Fibroblast of peridontal ligament (primary cell): Measurements from ENCODE around the gene FGD4.

ENCODE experiments used
- DNase-seq: peaks from one replicate; pipeline ENCODE4 v3.0.0-alpha.2; 2010; ENCODE audit errors: extremely low read depth

Gene FGD4

GRCh38 chr12:32605326-32606095 lies 206.2 kb downstream of the FGD4 start:
- no peak for DNase-seq

DNA sequence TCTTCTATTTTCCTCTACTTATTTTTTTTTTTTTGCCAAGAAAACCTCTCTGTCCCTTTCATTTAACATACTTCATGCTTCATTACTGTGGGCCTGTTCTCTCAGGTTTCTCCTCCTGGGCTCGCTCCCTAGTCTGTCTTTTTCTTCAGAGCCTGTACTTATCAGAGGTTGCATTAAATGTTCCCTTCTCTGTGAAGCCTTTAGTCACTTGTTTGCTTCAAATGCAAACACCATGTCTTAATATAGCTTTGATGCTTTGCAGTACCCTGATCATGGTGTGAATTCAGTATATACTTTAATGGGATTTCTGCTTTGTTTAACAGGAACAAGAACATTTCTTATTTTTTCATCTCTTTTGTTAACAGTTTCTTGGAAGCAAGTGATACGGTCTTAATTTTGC lies 207.1 kb downstream of the FGD4 start:
- DNase-seq = no peak

- DNase-seq = no peak
Measured at GRCh38 chr12:32609966-32610365, 210.6 kb downstream of the FGD4 start.

- DNase-seq = no peak
Measured at GRCh38 chr12:32611986-32612385, 212.6 kb downstream of the FGD4 start.

- no peak for DNase-seq
Measured at GRCh38 chr12:32612658-32613614, 213.6 kb downstream of the FGD4 start.

GRCh38 chr12:32615441-32615840 lies 216.1 kb downstream of the FGD4 start:
- no peak for DNase-seq

DNA sequence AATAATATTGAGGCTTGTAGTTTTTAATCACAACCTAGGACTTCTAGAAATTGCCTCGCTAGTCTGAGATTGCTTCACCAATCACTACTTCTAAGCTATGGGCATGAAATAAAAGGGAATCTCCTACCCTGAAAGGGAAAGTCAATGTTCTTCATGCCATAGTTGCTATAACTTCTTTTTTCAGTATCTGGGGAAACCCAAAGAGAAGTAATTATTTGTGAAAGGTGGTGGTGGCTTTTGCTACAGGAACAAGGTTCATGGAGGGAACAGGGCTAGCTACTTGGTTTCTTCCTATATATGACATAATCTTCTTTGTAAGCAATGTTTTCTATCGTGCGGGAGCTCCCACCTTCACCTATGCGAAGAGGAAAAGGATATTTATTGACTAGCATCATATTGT lies 218.2 kb downstream of the FGD4 start:
- no peak for DNase-seq

- DNase-seq = no peak
Measured at GRCh38 chr12:32618115-32618514, 218.8 kb downstream of the FGD4 start.

GRCh38 chr12:32627976-32628375 lies 228.6 kb downstream of the FGD4 start:
- DNase-seq = no peak

GRCh38 chr12:32641287-32641901 lies 242.0 kb downstream of the FGD4 start:
- no peak for DNase-seq

- no peak for DNase-seq
Measured at GRCh38 chr12:32644431-32644830, 245.1 kb downstream of the FGD4 start.

- no peak for DNase-seq
Measured at GRCh38 chr12:32647275-32647674, 247.9 kb downstream of the FGD4 start.

- DNase-seq = no peak
Measured at GRCh38 chr12:32650508-32650907, 251.2 kb downstream of the FGD4 start.

DNA sequence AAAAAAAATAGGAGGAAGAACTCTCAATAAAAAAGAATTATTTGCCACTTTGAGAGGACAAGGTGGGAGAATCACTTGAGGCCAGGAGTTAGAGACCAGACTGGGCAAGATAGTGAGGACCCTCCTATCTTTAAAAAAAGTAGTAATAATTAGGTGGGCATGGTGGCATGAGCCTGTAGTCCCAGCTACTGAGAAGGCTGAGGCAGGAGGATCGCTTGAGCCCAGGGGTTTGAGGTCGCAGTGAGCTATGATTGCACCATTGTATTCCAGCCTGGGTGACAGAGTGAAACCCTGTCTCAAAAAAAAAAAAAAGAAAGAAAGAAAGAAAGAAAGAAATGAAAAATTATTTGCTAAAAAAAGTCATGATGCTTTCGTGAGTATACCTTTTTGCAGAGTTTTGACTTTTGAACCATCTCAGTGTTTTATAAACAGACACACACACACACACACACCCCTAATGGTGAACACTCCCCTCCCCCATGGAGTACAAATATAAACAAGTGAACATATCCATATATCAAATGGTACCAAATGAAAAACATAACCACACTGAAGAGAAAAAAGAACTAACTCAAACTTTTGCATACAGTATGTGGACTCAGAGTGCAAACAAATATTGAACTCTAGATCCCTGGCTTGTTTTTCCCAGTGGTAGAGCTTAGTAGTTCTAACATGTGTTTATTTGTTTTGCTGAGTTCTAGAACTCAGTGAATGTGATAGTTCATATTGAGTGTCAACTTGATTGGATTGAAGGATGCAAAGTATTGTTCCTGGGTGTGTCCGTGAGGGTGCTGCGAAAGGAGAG lies 252.0 kb downstream of the FGD4 start:
- DNase-seq = no peak

GRCh38 chr12:32651956-32652210 lies 252.5 kb downstream of the FGD4 start:
- DNase-seq = no peak

DNA sequence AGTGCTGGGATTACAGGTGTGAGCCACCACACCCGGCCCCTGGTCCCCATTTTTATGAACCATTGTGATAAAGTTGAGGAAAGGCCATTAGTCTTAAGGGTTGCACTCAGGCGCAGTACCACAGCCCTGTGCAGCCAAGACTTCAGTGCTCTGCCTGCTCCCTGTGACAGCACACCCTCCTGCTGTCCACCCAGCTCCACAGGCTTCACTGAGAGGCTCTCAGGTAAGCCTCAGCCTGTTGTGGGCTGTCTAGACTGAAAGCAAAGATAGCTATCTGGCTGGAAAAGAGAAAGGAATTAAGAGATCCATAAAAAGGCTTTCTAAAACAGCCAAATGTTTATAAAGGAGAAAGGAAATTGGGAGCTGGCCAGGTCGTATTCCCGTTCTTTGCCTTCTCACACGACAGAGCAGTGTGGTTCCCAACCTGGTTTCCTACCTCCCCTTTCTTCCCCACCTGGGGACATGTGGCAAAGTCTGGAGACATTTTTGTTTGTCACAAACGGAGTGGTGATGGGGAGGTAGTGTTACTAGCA lies 260.6 kb downstream of the FGD4 start:
- DNase-seq = no peak

DNA sequence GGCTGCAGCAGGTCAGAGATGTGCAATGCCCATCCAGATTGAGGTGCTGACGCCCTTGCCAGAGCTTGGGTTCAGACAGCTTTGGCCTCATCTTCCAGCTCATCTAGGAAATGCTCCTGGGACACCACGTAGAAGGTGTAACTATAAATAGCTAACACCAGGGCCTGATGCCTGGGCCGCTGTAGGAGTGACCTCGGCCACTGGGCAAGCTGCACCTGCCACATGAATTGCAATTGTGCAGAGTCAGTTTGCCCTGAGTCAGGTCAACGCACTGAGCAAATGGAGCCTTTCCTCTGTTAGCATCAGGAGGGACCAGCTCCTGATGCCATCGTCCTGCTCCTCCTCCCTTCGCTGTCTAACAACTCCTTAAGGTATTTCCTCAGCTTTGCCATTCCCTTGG lies 262.3 kb downstream of the FGD4 start:
- DNase-seq = no peak

DNA sequence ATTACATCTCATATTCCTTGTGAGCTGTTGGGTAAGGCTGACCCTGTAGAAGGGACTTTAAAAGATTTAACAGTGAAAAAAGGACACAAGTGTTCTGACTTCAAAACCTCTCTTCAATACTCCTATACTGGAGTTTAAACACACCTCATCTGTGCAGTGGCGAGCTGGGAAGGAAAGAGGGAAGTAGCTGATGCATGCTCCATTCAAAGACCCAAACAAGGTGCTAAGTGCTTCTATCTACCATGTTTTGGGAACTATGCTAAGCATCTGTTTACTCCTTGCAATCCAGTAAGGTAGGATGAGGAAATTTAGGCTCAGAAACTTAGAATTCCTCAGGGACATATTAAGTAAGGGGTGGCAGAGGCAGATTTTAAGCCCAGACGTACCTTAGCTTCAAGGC lies 263.3 kb downstream of the FGD4 start:
- no peak for DNase-seq

DNA sequence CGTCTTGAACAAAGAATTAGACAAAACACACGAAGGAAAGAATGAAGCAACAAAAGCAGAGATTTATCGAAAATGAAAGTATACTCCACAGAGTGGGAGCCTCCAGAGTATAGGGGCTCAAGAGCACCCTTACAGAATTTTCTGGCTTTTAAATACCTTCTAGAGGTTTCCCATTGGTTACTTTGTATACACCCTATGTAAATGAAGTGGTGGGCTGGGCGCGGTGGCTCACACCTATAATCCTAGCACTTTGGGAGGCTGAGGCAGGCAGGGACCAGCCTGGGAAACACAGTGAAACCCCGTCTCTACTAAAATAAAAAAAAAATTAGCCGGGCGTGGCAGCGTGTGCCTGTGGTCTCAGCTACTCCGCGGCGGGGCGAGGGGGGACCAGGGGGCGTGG lies 266.7 kb downstream of the FGD4 start:
- no peak for DNase-seq

DNA sequence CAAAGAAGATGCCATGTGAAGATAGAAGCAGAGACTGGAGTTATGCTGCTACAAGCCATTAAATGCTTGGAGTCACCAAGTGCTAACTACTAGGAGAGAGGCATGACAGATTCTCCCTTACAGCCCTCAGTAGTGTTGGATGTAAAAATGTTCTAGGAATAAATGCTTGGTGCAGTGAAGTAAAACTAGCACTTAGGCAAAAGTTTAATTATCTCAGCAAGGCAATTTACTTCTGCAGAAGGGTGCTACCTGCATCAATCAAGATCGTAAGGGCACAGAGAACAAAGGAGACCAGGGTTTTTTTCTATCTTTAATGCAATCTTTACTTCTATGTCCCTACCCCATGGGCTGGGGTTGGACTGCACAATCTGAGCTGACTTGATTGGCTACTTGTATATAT lies 270.2 kb downstream of the FGD4 start:
- DNase-seq = no peak

DNA sequence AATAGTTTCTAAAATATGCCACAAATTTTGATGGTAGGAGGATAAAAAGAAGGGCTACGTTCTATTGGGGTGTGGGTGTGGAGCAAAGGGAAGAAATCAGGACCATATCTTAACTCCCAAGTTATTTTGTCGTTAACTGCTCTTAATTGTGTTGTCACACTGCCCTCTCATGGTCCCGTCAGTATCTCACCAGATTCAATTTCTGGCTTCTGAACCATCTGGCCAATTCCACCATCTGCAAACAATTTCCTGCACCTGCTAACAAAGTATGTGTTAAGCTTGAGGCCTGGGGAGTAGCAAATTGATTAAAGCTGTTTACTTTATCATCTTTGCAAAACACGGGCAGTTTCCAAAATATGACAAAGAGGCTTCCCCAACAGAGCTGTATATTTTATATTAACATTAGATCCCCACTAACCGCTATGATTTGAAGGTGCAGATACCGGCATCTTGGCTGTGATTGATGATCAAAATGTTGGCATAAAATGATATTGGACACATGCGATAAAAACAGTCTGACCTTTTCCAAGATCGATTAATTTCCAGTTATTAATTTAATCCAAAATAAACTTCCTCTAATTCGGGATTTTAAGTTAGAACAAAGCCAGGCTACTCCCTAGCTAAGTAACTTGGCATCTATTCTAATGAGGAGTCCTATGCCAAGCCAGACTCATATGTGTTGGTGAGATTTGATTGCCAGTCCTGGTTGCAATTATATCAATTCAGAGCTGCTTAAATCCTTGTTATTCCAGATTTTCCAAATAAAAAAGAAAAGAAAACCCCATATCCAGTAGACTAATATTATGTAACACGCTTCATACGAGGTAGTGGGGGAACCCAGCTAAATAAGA lies 272.8 kb downstream of the FGD4 start:
- peak; percentile 86 for DNase-seq
